ENCODE measurements around the gene CNN3.

Gene CNN3

GRCh38 chr1:94851571-94851970, 75.3 kb downstream of the CNN3 start:
- no peak for ATAC-seq
- TF ChIP-seq ZC3H10 (CRISPR knock-in tag; IDR thresholded peaks at IDR 0.05) (no peak), OSR1 (CRISPR knock-in tag; IDR thresholded peaks at IDR 0.05) (no peak), POU6F1 (CRISPR knock-in tag; IDR thresholded peaks at IDR 0.05; ENCODE audit: borderline replicate concordance, low read depth) (no peak), ZNF70 (CRISPR knock-in tag; IDR thresholded peaks at IDR 0.05) (no peak), TCF4 (CRISPR knock-in tag; IDR thresholded peaks at IDR 0.05; ENCODE audit: borderline replicate concordance) (no peak)
- TF ChIP-seq, protein P1, sequence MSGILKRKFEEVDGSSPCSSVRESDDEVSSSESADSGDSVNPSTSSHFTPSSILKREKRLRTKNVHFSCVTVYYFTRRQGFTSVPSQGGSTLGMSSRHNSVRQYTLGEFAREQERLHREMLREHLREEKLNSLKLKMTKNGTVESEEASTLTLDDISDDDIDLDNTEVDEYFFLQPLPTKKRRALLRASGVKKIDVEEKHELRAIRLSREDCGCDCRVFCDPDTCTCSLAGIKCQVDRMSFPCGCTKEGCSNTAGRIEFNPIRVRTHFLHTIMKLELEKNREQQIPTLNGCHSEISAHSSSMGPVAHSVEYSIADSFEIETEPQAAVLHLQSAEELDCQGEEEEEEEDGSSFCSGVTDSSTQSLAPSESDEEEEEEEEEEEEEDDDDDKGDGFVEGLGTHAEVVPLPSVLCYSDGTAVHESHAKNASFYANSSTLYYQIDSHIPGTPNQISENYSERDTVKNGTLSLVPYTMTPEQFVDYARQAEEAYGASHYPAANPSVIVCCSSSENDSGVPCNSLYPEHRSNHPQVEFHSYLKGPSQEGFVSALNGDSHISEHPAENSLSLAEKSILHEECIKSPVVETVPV (CRISPR knock-in tag; IDR thresholded peaks at IDR 0.05) = no peak
- TF ChIP-seq, protein P2, sequence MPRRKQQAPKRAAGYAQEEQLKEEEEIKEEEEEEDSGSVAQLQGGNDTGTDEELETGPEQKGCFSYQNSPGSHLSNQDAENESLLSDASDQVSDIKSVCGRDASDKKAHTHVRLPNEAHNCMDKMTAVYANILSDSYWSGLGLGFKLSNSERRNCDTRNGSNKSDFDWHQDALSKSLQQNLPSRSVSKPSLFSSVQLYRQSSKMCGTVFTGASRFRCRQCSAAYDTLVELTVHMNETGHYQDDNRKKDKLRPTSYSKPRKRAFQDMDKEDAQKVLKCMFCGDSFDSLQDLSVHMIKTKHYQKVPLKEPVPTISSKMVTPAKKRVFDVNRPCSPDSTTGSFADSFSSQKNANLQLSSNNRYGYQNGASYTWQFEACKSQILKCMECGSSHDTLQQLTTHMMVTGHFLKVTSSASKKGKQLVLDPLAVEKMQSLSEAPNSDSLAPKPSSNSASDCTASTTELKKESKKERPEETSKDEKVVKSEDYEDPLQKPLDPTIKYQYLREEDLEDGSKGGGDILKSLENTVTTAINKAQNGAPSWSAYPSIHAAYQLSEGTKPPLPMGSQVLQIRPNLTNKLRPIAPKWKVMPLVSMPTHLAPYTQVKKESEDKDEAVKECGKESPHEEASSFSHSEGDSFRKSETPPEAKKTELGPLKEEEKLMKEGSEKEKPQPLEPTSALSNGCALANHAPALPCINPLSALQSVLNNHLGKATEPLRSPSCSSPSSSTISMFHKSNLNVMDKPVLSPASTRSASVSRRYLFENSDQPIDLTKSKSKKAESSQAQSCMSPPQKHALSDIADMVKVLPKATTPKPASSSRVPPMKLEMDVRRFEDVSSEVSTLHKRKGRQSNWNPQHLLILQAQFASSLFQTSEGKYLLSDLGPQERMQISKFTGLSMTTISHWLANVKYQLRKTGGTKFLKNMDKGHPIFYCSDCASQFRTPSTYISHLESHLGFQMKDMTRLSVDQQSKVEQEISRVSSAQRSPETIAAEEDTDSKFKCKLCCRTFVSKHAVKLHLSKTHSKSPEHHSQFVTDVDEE (CRISPR knock-in tag; IDR thresholded peaks at IDR 0.05) = no peak

Measured in SK-N-SH treated with all-trans-retinoic acid at 6 μM for 48 hours (cell line).